GM11168 (cell line): Measurements from ENCODE around the gene LHX4.

Source experiments
- in situ Hi-C: fragments of 300-500 bp; cut with MboI; formaldehyde crosslinking; loops from one replicate; pipeline ENCODE4 v1.12.0; 2022; ENCODE audit warnings: low sequenced_read_pairs; ENCODE audit not compliant: unreplicated experiment

Gene LHX4

GRCh38 chr1:180224902-180225301, 5.2 kb upstream of the LHX4 start:
- in situ Hi-C loops = no loop called here

- in situ Hi-C loops = no loop called here
These were observed 4.7 kb upstream of the LHX4 start for GRCh38 chr1:180225403-180225802.

DNA sequence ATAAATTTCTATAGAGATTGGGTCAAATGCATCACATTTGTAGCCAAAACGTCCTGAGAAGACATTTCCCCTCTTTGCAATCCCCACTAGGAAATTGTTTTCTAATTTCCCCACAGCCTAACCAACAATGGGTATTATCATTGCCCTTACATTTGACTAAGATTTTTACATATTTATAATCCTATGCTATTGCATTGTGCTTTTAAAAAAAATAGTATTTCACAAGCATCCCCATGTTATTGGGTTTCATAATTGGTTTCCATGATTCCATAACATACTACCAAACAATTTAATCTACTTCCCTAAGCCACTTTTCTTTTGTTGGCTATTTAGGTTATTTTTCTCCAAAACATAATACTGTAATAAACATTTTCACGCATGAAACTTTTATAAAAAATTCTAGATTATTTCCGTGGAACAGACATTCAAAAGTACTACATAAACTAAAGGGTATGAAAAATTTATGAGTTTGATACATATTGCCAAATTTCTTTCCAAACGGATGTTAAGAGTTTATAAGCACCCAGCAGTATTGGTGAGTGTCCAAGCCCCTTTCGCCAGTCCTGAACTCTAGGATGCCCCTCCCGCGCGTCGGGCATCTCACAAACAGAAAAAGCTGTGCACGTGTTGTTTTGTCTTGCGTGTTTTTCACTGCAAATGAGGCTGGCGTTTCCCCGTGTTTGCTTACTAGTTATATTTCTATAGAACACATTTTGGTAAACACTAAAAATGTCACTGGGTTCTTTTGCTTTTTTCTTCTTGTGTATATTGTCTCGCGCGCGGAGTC, 2.0 kb upstream of the LHX4 start:
- in situ Hi-C loops = no loop called here

- in situ Hi-C loops = no loop called here
These were observed 1.2 kb upstream of the LHX4 start for GRCh38 chr1:180228648-180229482.

DNA sequence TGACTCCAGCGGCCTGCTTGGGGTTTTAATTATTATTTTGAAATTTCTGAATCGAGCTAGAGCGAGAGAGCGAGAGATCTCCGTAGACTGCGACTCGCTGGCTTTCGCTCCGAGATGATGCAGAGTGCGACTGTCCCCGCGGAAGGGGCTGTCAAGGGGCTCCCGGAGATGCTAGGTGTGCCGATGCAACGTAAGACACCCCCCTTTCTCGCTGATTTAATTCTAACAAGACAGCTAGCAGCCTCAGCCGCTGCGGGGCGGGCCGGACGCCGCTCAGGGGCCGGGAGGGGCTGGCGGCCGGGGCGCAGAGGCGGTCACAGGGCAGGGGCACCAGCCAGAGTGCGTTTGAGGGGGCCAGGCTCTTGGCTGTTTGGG, 339 bp downstream of the LHX4 start:
- in situ Hi-C loops = no loop called here

DNA sequence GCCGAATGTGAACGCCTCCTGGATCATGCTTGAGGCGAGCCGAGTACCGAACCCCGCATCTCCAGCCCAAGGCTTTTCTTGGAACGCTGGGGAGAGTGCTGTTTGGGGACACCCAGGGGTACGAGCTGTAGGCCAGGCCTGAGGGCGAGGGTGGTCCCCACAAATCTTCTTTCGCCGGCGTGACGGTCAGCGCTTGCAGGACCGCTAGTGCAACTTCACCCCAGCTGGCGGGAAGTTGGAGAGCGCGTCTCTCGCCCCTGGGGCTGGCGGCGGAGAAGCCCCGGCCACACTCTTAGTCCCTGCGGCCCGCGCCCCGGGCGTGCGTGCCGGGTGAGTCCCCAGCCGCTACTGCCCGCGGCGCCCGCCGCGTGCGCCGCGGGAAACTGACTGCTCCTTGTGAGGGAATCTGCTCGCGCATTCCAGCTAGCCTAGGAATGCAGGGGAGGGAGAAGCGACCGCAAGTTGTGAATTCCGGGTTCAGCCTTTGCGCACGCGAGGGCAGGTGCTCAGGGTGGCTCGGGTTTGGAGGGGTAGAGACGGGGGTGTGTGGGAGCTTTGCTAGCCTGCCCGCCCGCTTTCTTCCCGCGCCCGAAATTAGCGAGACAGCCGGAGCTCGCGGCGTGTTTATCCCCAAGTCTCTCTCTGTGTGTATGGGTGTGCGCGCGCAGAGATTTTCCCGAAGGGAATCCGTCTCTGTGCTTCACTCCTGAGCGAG, 884 bp downstream of the LHX4 start:
- in situ Hi-C loops = no loop called here

DNA sequence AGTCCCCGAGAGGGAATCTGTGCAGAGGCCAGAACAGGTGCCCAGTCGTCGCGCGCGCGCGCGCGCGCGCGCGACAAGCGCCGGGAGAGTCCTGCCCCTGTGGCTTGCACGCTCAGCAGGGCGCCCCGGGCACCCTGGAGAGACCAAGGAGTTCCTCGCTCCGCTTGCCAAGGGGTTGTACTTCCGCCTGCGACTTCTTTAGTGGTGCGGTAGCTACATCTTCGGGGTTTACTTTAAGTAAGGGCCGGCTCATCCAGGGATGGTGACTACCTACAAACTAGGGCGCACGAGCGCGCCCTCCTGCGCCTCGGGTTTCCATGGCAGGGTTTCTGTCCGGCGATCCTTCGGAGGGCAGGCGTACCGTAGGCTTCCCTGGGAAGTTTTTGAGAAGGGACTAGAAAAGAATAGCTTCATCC, 1.4 kb downstream of the LHX4 start:
- in situ Hi-C loops = no loop called here

DNA sequence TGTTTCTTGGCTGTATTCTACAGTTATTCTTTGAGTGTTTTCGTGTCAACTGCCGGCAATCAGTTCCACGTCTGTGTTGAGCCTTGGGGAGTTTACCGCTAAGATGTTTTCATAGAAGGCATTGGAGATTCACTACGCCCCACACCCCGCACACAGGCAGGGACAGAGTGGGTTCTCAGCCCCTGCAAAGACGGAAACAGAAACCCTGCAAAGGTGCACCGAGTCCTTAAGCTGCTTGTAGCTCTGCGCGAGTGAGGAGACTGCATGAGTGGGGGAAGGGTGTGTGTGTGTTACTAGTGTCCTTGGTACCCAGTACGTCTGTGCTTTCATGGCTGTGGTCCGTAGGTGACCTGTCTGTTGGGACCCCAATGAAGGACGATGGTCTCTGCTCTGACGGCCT, 1.9 kb downstream of the LHX4 start:
- in situ Hi-C loops = no loop called here

DNA sequence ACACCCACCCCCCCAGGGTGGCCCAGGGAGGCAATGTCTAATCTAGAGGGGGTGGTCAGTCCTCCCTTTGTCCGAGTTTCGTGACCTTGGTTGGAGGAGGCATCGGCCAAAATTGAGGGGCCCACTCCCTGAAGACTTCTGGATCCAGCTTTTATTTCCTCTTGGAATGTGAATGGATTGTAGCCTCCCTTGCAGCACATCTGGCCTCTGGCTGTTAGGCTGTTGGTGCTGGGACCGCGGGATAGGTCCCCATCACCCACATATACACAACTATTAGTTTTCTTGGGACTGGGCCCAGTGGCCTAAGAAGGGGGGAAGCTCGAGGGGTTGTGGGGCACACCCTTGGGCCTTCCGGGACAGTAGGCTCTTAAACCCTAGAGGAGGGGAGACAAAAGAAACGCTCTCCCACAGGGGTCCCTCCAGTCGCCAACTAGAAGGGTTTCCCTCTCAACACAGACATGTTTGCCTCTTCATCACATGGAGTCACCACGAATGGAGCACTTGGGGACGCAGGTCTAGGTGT, 2.5 kb downstream of the LHX4 start:
- in situ Hi-C loops = no loop called here

GRCh38 chr1:180233191-180234011, 3.3 kb downstream of the LHX4 start:
- in situ Hi-C loops = no loop called here

- in situ Hi-C loops = no loop called here
These were observed 4.5 kb downstream of the LHX4 start for GRCh38 chr1:180234369-180235076.

GRCh38 chr1:180235077-180235501, 5.0 kb downstream of the LHX4 start:
- in situ Hi-C loops = no loop called here

DNA sequence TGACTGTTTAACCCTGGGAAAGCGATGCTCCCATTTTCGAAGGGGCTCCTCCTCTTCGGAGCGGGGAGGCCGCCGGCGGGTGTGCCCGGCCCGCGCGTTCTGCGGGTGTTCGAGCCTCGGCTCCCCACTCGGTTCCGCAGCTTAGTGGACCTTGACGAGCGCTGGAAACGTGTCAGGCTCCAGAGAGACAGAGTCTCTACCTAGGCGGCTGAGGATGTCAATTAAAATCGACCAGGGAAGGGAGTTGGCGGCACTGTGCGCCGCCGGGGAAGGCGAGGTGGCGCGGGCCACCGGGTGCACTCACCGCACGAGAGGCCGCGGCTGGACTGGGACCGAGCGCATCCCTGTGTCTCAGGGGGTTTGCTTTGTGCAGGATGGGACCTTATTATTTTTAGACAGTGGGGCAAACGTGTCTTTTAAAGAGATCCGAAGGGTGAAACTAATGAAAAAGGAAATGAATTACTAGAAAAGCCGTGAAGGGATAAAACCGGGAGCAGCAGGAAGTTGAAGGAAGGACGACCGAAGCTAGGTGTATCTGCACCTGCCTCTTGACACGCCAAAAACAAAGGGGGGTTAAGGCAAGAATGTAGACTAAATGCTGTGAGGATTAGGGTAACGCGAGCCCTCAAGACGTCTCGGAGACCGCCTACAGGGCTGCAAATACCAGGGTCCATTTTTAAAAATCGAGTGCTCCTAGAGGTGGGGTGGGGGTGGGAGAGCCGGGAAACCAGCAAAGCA, 5.6 kb downstream of the LHX4 start:
- in situ Hi-C loops = no loop called here

DNA sequence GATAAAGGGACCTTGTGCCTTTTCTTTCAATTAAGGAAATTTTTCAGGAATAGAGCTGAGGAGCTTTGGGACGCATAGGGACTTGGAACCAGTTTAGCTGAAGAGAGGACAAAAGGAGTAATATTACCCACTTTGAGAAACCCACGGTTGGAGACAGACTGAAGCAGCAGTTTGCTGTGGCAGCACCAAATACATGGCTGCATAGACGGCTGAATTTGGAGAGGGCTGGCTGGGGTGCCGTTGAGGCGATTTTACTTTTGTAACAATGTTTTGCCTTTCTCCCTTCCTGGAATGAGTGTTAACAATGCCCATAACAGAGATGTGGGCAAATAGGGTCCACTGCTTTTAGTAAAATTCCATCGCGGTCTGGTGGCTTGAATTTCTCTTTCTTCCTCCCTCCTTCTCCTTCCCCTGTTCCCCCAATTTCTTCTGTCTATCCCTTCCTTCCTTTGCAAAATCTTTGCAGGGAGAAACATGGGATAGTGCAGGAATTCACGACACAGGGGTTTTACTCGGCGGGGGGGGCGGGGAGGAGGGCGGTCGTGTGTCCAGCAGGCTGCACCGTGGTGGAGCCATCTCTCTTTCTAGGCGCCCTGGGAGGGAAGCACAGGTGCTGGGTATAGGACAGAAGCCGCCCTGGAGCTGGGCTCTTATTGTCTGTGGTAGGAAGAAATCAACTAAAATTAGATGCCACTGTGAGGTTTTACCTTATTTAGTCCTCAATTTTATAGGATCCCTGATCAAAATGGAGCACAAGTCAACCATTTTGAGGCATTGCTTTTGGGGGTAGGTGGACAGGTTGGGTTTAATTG, 6.8 kb downstream of the LHX4 start:
- in situ Hi-C loops = no loop called here

DNA sequence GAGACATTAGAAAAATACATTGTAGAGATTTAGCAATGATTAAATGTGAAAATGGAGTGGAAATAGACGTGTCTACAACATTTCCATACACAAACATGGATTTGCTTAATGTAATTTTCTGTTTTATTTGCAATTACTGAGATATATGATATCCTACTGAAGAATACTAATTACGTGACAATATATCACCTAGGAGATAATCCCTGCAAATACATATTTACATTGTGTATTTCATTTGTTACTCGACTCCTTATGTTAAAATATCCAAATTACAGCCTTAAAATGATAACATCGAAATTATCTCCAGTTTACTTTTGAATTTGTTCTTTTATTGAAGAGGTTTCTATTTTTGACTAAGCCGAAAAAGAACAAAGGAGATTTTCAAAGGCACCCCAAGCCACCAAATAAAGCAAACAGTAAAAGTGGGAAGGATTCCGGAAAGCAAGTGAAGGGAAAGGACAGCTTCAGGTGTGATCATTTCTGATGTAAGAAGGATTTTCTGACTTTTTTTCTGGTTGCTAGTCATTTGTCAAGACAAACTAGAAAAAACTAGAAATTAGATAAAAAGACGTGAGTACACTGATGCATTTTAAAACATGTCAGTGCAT, 7.9 kb downstream of the LHX4 start:
- in situ Hi-C loops = no loop called here

- in situ Hi-C loops = no loop called here
These were observed 8.6 kb downstream of the LHX4 start for GRCh38 chr1:180238675-180239074.
